HG02938 (cell line): Measurements from ENCODE around the gene HCST.
"Not testable (repeated sequence)": the region's sequence is repeated elsewhere in the genome, so short reads cannot be mapped to it uniquely, and the experiment has no call there.

Source experiments
- ATAC-seq: cut with Tn5 transposase; IDR thresholded peaks from one replicate; pipeline ENCODE4 v1.9.1; 2021; ENCODE audit warnings: mild to moderate bottlenecking, moderate library complexity; ENCODE audit not compliant: unreplicated experiment

The HCST gene

GRCh38 chr19:35901854-35902661 lies at the start of gene HCST:
HCST (plus strand) TSS chr19:35902529; CDS start chr19:35902594, 65 bp downstream.
- ATAC-seq: no peak

GRCh38 chr19:35853038-35853756 lies 49.1 kb upstream of the HCST start:
- ATAC-seq: no peak

- no peak for ATAC-seq
Observed at GRCh38 chr19:35856546-35857149, 45.7 kb upstream of the HCST start, which contains the start of gene KIRREL2. KIRREL2 (plus strand) TSS chr19:35856911; CDS start chr19:35857120, 209 bp downstream.

GRCh38 chr19:35858311-35858710 lies 44.0 kb upstream of the HCST start:
- ATAC-seq: no peak

GRCh38 chr19:35859414-35859813 lies 42.9 kb upstream of the HCST start:
- no peak for ATAC-seq

- no peak for ATAC-seq
Observed at GRCh38 chr19:35860436-35860817, 41.9 kb upstream of the HCST start.

- ATAC-seq: no peak
Observed at GRCh38 chr19:35860818-35861639, 41.3 kb upstream of the HCST start.

- no peak for ATAC-seq
Observed at GRCh38 chr19:35861640-35862160, 40.6 kb upstream of the HCST start.

GRCh38 chr19:35862528-35862927 lies 39.8 kb upstream of the HCST start:
- ATAC-seq: no peak

GRCh38 chr19:35863018-35863417 lies 39.3 kb upstream of the HCST start:
- ATAC-seq: no peak

- no peak for ATAC-seq
Observed at GRCh38 chr19:35868172-35868822, 34.0 kb upstream of the HCST start, which contains the start of gene APLP1. APLP1 (plus strand) TSS chr19:35868574; CDS start chr19:35868637, 63 bp downstream.

GRCh38 chr19:35868823-35869326 lies 33.5 kb upstream of the HCST start:
- ATAC-seq: no peak

- no peak for ATAC-seq
Observed at GRCh38 chr19:35869327-35870123, 32.8 kb upstream of the HCST start.

- not testable (repeated sequence) for ATAC-seq
Observed at GRCh38 chr19:35870124-35870736, 32.1 kb upstream of the HCST start.

- ATAC-seq: no peak
Observed at GRCh38 chr19:35870798-35871197, 31.5 kb upstream of the HCST start.

GRCh38 chr19:35871611-35872010 lies 30.7 kb upstream of the HCST start:
- ATAC-seq: no peak

- ATAC-seq: no peak
Observed at GRCh38 chr19:35872180-35872579, 30.1 kb upstream of the HCST start.

- ATAC-seq: no peak
Observed at GRCh38 chr19:35874392-35874930, 27.9 kb upstream of the HCST start.
